Breast epithelium (tissue), 4 donors: Measurements from ENCODE around the gene SHISA8. TPM values are rescaled to one million over a fixed set of nuclear protein-coding genes. Genes with fewer than 3 reads are reported as not detected.
"Not testable (repeated sequence)": the region's sequence is repeated elsewhere in the genome, so short reads cannot be mapped to it uniquely, and the experiment has no call there.

Experiments used
- DNase-seq, 2 donors: peaks; one replicate each; pipeline ENCODE4 v3.0.0-alpha.2; 2019; ENCODE audit warnings: low spot score in 2 of 2
- H3K27ac ChIP-seq, 2 donors: fragments of 200-600 bp; sonication (generic) in 1 of 2; one replicate each; pipeline ENCODE4 v1.5.1; 2016 to 2019; ENCODE audit warnings: mild to moderate bottlenecking in 1 of 2
- H3K27me3 ChIP-seq, 2 donors: fragments of 200-600 bp; sonication (generic) in 1 of 2; one replicate each; pipeline versions ENCODE4 v1.5.1 to v1.6.0; 2017 to 2019; ENCODE audit warnings: control low read depth in 1 of 2, mild to moderate bottlenecking in 1 of 2
- H3K36me3 ChIP-seq: fragments of 200-600 bp; one replicate; pipeline ENCODE4 v1.5.1; 2019
- H3K4me1 ChIP-seq, 2 donors: fragments of 200-600 bp; sonication (generic); one replicate each; pipeline ENCODE4 v1.5.1; 2016 to 2019; ENCODE audit warnings: control low read depth in 1 of 2
- H3K4me3 ChIP-seq, 3 donors: fragments of 200-600 bp; sonication (generic); 1 replicate in 2 of 3; 2 replicates in 1 of 3; pipeline ENCODE4 v1.5.1; 2016 to 2019; ENCODE audit warnings: mild to moderate bottlenecking in 3 of 3, moderate library complexity in 2 of 3
- H3K9me3 ChIP-seq, 2 donors: fragments of 200-600 bp; sonication (generic) in 1 of 2; one replicate each; pipeline ENCODE4 v1.5.1; 2016 to 2019; ENCODE audit warnings: control low read depth in 1 of 2
- CTCF ChIP-seq, 3 donors: fragments of 450-650 bp; IDR thresholded peaks; one replicate each; pipeline ENCODE4 v1.5.1; 2016 to 2017; ENCODE audit warnings: antibody characterized with exemption in 3 of 3, mild to moderate bottlenecking in 3 of 3, moderate library complexity in 3 of 3
- POLR2A ChIP-seq: fragments of 450-650 bp; IDR thresholded peaks from one replicate; pipeline ENCODE4 v1.6.1; 2016; ENCODE audit warnings: antibody characterized with exemption, mild to moderate bottlenecking, moderate library complexity
- POLR2AphosphoS5 ChIP-seq, 3 donors: sonication (generic); formaldehyde crosslinking; IDR thresholded peaks; one replicate each; pipeline ENCODE4 v1.6.1; 2017; ENCODE audit warnings: antibody characterized with exemption in 3 of 3
- intact Hi-C: fragments of 100-400 bp; cut with DNase I; formaldehyde crosslinking; loops from one replicate; pipeline ENCODE4 v1.15.1; 2023; ENCODE audit warnings: low total_unique reads
- total RNA-seq, 3 donors: library from RNA; depleted of rRNA; stranded (reverse); fragments of >200 nt; gene quantifications; one replicate each; pipeline ENCODE4 v1.1.0, GENCODE V29; 2016

SHISA8 gene
- total RNA-seq, 3 donors from 2014 or later, result not detected

DNA sequence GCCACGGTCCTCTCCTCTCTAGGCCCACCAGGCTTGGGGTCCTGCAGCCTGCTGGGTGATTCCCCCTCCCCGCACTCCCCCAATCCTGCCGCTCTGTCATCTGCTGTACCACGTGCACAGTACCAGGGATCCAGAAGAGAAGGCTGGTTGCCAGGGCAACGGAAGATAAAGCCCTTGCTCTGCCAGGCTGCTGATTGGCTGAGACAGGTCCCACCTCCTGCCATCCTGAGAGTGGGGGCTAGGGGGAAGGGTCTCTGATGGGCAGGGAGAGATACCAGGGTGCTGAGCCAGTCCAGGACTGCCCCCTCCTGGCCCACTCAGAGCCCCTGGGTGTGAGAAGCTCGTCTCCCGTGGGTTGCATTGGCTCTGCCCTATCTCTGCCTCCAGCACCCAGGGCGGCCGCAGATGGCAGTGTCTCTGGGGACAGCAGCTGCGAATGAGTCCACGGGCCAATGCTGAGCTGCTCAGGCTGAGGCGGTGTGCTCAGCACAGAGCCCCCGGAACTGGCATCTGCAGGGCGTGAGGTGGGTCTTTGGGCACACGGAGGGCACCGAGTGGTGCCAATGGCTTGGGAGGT, 37.1 kb upstream of the SHISA8 start, which contains the start of gene SMIM45:
Gene SMIM45, plus strand, starts transcription at position 253 of the 577 bp plus-strand sequence.
- Histone ChIP-seq H3K27me3 (no peaks in the 10 kb centered on the region), H3K36me3 (no peaks in the 10 kb centered on the region), H3K4me3 (no peak within 1 kb of the TSS), H3K27ac (no peak within 1 kb of the TSS), H3K9me3 (no peaks in the 10 kb centered on the region), H3K4me1 (no peaks in the 10 kb centered on the region)
- no peak for DNase-seq
- TF ChIP-seq POLR2A (no peak), CTCF (IDR thresholded peaks at IDR 0.05) (no peak), POLR2AphosphoS5 (IDR thresholded peaks at IDR 0.05) (no peak)
- intact Hi-C loops, result no loop called here

DNA sequence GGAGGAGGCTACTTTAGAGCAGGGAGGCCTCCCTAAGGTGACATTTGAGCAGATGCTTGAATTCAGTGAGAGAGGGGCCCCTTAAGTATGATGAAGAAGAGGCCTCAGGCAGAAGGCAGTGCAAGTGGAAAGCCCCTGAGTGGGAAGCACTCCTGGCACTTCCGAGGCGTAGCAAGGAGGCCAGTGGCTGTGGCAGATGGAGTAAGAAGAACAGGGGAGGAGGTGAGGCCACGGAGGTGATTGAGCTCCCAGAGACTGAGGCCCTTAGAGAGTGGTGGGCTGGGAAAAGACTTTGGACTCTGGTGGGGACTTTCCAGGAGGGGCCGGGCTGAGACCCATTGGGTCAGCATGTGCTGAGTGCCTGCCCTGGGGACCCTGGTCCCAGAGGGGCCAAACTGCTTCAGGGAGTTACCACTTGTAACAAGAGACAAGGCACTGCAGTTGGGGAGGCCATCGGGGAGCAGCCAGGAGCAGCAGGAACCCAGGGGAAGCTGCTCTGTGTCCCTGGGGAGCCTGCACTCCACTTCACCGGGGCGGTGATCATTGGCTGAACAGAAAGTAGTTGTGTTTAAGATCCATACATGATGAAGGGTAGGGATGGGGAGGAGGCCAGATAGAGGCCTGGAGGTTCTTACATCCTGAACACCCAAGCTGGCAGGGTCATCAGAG, 34.6 kb upstream of the SHISA8 start:
- intact Hi-C loops, result no loop called here

GRCh38 chr22:41948928-41949296, 34.0 kb upstream of the SHISA8 start:
- DNase-seq, H3K27me3 ChIP-seq, H3K27ac ChIP-seq, intact Hi-C loops, H3K4me1 ChIP-seq, H3K36me3 ChIP-seq, H3K9me3 ChIP-seq, H3K4me3 ChIP-seq: not testable (repeated sequence)

More for the DNA sequence above, 34.6 kb upstream of the SHISA8 start:
- no peak for TF ChIP-seq CTCF (IDR thresholded peaks at IDR 0.05)
- no peak for TF ChIP-seq POLR2A
- TF ChIP-seq POLR2AphosphoS5 (IDR thresholded peaks at IDR 0.05), result no peak
- H3K27me3 ChIP-seq, result no peaks in the 10 kb centered on the region
- no peaks in the 10 kb centered on the region for H3K4me1 ChIP-seq
- H3K27ac ChIP-seq, result no peak overlapping the region
- DNase-seq, result no peak
- no peaks in the 10 kb centered on the region for H3K9me3 ChIP-seq
- no peaks in the 10 kb centered on the region for H3K36me3 ChIP-seq
- no peak overlapping the region for H3K4me3 ChIP-seq

DNA sequence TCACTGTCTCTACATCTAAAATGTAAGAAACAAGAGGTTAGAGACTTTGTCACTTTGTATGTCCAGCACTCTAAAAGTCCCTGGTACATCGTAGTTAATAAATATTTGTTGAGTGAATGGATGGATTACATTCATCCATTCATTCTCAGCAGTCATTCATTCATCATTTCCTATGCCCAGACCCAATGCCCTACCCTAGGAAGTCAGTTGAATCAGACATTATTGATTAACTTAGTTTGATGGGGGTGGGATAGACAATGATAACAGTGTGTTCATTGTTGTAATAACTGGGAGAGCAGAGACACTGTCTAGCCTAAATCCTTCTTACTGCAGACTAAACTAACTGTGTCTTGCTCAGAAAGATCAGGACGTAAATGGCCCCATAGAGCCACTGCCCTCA, 33.3 kb upstream of the SHISA8 start:
- Histone ChIP-seq H3K27ac (no peak overlapping the region), H3K9me3 (no peaks in the 10 kb centered on the region), H3K4me3 (no peak overlapping the region), H3K36me3 (no peaks in the 10 kb centered on the region), H3K27me3 (no peaks in the 10 kb centered on the region), H3K4me1 (no peaks in the 10 kb centered on the region)
- TF ChIP-seq POLR2A, result no peak
- TF ChIP-seq POLR2AphosphoS5 (IDR thresholded peaks at IDR 0.05), result no peak
- no peak for TF ChIP-seq CTCF (IDR thresholded peaks at IDR 0.05)
- intact Hi-C loops, result no loop called here
- no peak for DNase-seq

GRCh38 chr22:41947424-41948080, 32.7 kb upstream of the SHISA8 start:
- intact Hi-C loops, result no loop called here
- TF ChIP-seq POLR2A (no peak), CTCF (IDR thresholded peaks at IDR 0.05) (no peak), POLR2AphosphoS5 (IDR thresholded peaks at IDR 0.05) (no peak)
- H3K9me3 ChIP-seq, result no peaks in the 10 kb centered on the region
- H3K36me3 ChIP-seq, result no peaks in the 10 kb centered on the region
- no peaks in the 10 kb centered on the region for H3K4me1 ChIP-seq
- H3K4me3 ChIP-seq, result peak overlapping the region; percentile 69 to 97 (median 76)
- DNase-seq, result no peak
- no peaks in the 10 kb centered on the region for H3K27me3 ChIP-seq
- H3K27ac ChIP-seq, result no peak overlapping the region
